Stimulated activated CD8-positive, alpha-beta memory T cell treated with anti-CD3 and anti-CD28 coated beads, Interleukin-4, amount 100 ng/mL, for 4 hours (primary cell): ENCODE data around the gene PERP.
A peak's percentile ranks its signal among the peaks of the same experiment; 100 is the strongest.
"Not testable (repeated sequence)": the region's sequence is repeated elsewhere in the genome, so short reads cannot be mapped to it uniquely, and the experiment has no call there.

Source experiments
- DNase-seq, 2 donors: peaks; one replicate each; pipeline ENCODE4 v3.0.0-alpha.2; 2020; ENCODE audit warnings: low read depth in 2 of 2, low spot score in 1 of 2

PERP gene

GRCh38 chr6:138107078-138107751 is at the start of gene PERP:
TSS of gene PERP (minus strand) at chr6:138107419. CDS start at chr6:138107340, 79 bp downstream.
- peak; percentile 24 to 45 for DNase-seq

- no peak for DNase-seq
Measured at GRCh38 chr6:138155443-138155842, 48.2 kb upstream of the PERP start.

GRCh38 chr6:138146544-138146943 is 39.3 kb upstream of the PERP start:
- no peak for DNase-seq

DNA sequence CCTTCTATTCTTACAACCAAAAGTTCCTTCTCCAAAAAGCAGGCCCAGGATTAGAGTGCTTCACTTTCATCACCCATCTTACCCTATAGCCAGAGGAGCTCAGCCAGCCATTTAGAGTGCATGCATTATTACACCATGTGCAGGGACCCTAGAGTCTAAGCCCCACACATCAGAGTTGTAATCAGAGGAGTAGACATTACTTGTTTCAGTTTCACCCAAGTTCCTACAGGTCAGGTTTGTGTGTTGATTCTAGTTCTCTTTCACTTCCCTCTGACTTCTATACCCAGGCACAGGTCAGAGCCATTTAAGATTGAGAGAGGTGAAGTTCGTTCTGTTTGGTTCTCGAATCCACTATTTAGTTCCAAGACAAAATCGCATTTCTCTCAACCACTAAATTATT is 38.2 kb upstream of the PERP start:
- no peak for DNase-seq

GRCh38 chr6:138142806-138143205 is 35.6 kb upstream of the PERP start:
- no peak for DNase-seq

DNA sequence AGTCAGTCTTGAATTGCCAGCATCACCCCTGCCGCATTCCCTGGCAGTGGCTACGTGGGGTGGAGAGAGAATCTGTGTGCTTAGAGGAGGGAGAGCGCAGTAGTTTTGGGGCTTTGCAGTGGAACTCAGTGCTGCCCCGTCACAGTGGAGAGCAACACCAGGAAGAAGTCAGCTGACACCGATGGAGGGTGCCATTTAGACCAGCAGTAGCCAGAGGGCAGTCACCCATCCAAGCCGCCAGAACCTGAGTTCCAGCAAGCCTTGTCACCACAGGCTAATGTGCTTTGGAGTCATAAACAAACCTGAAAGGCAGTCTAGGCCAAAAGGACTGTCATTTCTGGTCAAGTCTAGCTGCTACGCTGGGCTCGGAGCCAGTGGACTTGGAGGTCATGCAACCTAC is 22.0 kb upstream of the PERP start:
- no peak for DNase-seq

DNA sequence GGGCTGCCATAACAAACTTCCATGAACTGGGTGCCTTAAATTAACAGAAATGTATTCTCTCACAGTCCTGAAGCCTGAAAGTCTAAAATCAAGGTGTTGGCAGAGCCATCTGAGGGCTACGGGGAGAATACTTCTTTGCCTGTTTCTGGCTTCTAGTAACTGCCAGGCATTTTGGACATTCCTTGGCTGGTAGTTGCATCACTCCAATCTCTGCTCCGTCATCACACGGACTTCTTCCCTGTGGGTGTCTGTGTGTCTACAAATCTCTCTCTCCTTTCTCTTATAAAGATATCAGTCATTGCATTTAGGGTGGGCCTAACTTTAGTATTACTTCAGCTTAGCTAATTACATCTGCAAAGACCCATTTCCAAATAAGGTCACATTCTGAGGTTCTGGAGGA is 20.9 kb upstream of the PERP start:
- DNase-seq = no peak

DNA sequence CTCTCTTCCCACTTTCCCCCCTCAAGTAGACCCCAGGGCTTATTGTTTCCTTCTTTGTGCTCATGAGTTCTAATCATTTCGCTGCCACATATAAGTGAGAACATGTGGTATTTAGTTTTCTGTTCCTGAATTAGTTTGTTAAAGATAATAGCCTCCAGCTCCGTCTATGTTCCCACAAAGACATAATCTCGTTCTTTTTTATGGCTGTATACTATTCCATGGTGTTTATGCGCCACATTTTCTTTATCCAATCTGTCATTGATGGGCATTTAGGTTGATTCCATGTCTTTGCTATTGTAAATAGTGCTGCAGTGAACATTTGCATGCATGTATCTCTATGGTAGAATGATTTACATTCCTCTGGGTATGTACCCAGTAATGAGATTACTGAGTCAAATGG is 16.9 kb upstream of the PERP start:
- DNase-seq = no peak

DNA sequence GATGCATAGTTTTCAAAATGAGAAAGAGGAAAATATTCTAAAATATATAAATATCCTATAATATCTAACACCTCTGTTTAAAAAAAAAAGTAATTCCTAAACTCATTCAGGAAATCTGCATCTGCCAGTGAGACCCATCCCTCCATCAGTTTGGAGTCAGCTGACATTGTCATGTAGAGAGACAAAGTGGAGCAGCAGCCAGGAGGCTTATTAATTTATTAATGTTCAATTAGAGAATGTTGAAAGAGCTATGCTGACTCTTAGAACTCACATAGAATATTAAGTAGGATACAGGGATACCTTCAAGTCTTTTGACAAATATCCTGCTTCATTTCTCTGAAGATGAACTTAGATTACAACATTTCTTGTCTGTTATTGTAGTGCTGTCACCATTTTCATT is 12.8 kb upstream of the PERP start:
- no peak for DNase-seq

GRCh38 chr6:138119229-138119628 is 12.0 kb upstream of the PERP start:
- not testable (repeated sequence) for DNase-seq

DNA sequence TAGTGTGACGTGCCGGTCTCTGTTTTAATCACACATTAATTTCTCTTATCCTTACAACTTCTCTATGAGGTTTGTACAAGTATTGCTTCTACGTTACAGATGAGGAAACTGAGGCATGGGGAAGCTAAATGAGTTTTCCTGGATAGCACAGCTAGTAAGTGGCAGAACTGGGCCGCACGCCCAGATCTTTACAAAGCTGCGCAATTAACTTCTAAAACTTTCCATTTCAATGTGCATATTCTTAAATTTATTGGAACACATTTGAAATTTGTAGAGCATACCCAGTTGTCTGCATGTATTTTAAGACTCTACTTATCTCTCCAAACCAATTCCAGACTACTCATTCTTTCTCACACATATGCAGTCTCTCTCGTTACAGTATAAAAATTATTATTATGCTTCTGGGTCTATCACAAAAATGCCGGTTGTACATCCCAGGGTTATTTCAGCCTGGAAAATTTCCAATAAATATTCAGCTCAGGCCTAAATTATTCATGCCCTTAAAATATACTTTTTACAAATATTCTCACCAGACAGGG is 10.2 kb upstream of the PERP start:
- DNase-seq = no peak

- DNase-seq = no peak
Measured at GRCh38 chr6:138116661-138116999, 9.4 kb upstream of the PERP start.

- no peak for DNase-seq
Measured at GRCh38 chr6:138115877-138116660, 8.8 kb upstream of the PERP start.

DNA sequence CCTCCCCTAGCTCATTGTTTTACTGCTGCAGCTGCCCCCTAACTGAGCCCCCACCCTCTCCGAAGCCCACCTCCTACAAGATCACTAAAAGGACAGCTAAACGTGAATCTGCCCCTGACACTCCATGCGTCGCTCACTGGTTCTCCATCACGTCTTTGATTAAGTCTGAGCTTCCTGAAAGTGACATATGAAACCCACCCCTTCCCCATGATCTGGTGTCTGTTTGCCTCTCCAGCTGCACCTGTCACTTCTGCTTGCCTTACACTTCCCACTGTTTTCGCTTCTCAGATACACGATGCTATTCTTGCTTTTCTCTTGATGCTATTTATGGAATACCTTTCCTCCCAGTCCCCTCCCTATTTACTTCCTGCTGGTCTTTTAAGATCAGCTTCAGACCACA is 8.0 kb upstream of the PERP start:
- DNase-seq = no peak

GRCh38 chr6:138113588-138114210 is 6.5 kb upstream of the PERP start:
- DNase-seq = no peak

DNA sequence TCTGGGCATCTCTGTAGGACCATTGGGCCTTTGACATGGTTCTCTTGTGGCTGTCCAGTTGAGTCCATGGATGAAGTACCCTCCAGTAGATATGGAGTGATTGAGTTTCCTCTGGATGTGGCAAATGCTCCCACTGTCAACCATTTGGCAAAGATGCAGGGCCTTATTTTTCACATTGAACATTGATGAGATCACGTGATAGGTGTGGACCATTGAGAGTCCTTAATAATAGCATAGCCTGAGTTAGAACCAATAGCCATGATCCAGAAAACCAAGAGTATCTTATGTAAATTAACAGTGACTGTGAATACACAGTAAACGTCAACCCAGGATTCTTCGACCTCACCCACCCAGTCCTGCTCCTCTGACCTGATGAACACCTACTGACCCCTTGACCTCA is 3.0 kb upstream of the PERP start:
- no peak for DNase-seq

GRCh38 chr6:138109042-138109997 is 2.1 kb upstream of the PERP start:
- peak; percentile 49 to 74 for DNase-seq

DNA sequence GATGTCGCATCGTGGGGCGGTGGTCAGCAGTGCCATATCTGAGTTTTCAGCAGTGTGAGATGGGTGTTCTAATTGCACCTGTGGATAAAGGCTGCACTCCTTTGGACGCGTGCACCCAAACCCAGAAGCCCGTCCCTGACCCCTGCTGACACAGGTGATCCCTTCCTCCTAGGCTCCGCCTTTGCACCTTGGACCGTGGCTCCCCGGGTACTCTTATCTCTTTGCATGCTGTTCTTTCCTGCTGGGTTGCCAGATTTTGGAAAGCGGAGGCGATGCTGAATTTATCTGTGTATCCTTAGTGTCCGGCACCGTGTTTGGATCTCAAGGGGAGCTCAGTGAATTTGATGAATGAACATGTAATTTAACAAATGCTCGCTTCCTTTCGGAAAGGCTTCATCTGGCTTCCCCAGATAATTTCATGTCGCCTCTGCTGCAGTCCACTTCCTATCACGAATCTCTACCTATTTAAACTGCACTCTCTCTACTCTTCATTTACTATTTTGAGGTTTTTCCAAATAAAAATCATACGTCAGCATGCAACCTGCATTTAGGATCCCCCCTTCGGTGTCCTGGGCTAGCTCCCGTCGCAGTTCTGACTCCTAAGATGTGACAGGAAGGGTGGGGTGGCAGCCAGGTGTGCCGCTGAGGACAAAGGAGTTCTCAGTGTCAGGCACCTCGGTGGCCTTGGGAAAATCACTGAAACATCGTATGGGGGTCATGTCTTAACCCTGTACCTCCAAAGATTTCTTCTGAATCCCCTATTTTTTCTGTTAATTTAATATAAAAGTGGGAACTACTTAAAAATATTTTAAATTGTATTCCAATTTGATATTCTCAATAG is 753 bp upstream of the PERP start:
- DNase-seq = no peak

- DNase-seq = no peak
Measured at GRCh38 chr6:138106665-138107077, 548 bp downstream of the PERP start.
